HAP-1 (cell line): ENCODE measurements around the gene AUTS2.

Source experiments
- DNase-seq, 2 experiments: peaks; one replicate each; pipeline ENCODE4 v3.0.0-alpha.2; 2016 to 2020; ENCODE audit warnings: low spot score in 2 of 2
- H3K27me3 ChIP-seq: fragments of 250-450 bp; sonication (Bioruptor Pico); 2 replicates; pipeline ENCODE4 v1.5.1; 2020; ENCODE audit warnings: low read depth, mild to moderate bottlenecking, moderate library complexity
- H3K36me3 ChIP-seq: fragments of 250-450 bp; sonication (Bioruptor Pico); replicated peaks from 2 replicates; pipeline ENCODE4 v1.5.1; 2020; ENCODE audit warnings: mild to moderate bottlenecking
- H3K4me1 ChIP-seq: fragments of 250-450 bp; sonication (Bioruptor Pico); 2 replicates; pipeline ENCODE4 v1.5.1; 2020; ENCODE audit warnings: mild to moderate bottlenecking
- H3K4me3 ChIP-seq: fragments of 250-450 bp; sonication (Bioruptor Pico); 2 replicates; pipeline ENCODE4 v1.5.1; 2020; ENCODE audit warnings: mild to moderate bottlenecking, moderate library complexity
- H3K9me3 ChIP-seq: fragments of 250-450 bp; sonication (Bioruptor Pico); 2 replicates; pipeline ENCODE4 v1.5.1; 2020; ENCODE audit warnings: mild to moderate bottlenecking, moderate library complexity
- in situ Hi-C: fragments of 300-500 bp; cut with MboI; formaldehyde crosslinking; loops from 3 replicates; pipeline ENCODE4 v1.14.3; 2020; ENCODE audit warnings: low sequenced_read_pairs, inconsistent platforms, mixed read lengths

The AUTS2 gene

GRCh38 chr7:70829221-70830059, 1231.2 kb downstream of the AUTS2 start:
- no peak overlapping the region for H3K4me3 ChIP-seq
- no peaks in the 10 kb centered on the region for H3K4me1 ChIP-seq
- peak; percentile 43 to 82 for DNase-seq
- H3K27me3 ChIP-seq = 0 out of 2 replicates have a peak, but pooled peaks cover 3% of the 10 kb centered on the region
- no peaks in the 10 kb centered on the region for H3K36me3 ChIP-seq
- in situ Hi-C loops = no loop called here
- H3K9me3 ChIP-seq = no peaks in the 10 kb centered on the region

- Histone ChIP-seq H3K4me1 (no peaks in the 10 kb centered on the region), H3K9me3 (no peaks in the 10 kb centered on the region), H3K27me3 (0 out of 2 replicates have a peak, but pooled peaks cover 3% of the 10 kb centered on the region), H3K36me3 (no peaks in the 10 kb centered on the region), H3K4me3 (no peak overlapping the region)
- no peak for DNase-seq
- in situ Hi-C loops = no loop called here
Measured at GRCh38 chr7:70830060-70830395, 1231.8 kb downstream of the AUTS2 start.

- H3K4me1 ChIP-seq = no peaks in the 10 kb centered on the region
- no peaks in the 10 kb centered on the region for H3K36me3 ChIP-seq
- in situ Hi-C loops = no loop called here
- H3K9me3 ChIP-seq = no peaks in the 10 kb centered on the region
- 0 out of 2 replicates have a peak, but pooled peaks cover 3% of the 10 kb centered on the region for H3K27me3 ChIP-seq
- H3K4me3 ChIP-seq = no peak overlapping the region
- no peak for DNase-seq
Measured at GRCh38 chr7:70830426-70830825, 1232.2 kb downstream of the AUTS2 start.

- in situ Hi-C loops = no loop called here
- Histone ChIP-seq H3K9me3 (no peaks in the 10 kb centered on the region), H3K4me1 (no peaks in the 10 kb centered on the region), H3K27me3 (0 out of 2 replicates have a peak, but pooled peaks cover 3% of the 10 kb centered on the region), H3K36me3 (no peaks in the 10 kb centered on the region), H3K4me3 (no peak overlapping the region)
- DNase-seq = no peak
Measured at GRCh38 chr7:70833726-70834125, 1235.5 kb downstream of the AUTS2 start.

GRCh38 chr7:70834424-70834823, 1236.1 kb downstream of the AUTS2 start:
- Histone ChIP-seq H3K4me3 (no peak overlapping the region), H3K27me3 (0 out of 2 replicates have a peak, but pooled peaks cover under 1% of the 10 kb centered on the region), H3K36me3 (no peaks in the 10 kb centered on the region), H3K9me3 (no peaks in the 10 kb centered on the region), H3K4me1 (no peaks in the 10 kb centered on the region)
- in situ Hi-C loops = no loop called here
- no peak for DNase-seq

- in situ Hi-C loops = no loop called here
- no peak for DNase-seq
- Histone ChIP-seq H3K4me3 (no peak overlapping the region), H3K36me3 (no peaks in the 10 kb centered on the region), H3K4me1 (no peaks in the 10 kb centered on the region), H3K27me3 (no peaks in the 10 kb centered on the region), H3K9me3 (no peaks in the 10 kb centered on the region)
Measured at GRCh38 chr7:70835658-70836057, 1237.4 kb downstream of the AUTS2 start.

- Histone ChIP-seq H3K4me3 (no peak overlapping the region), H3K4me1 (no peaks in the 10 kb centered on the region), H3K36me3 (no peaks in the 10 kb centered on the region), H3K27me3 (no peaks in the 10 kb centered on the region), H3K9me3 (no peaks in the 10 kb centered on the region)
- no peak for DNase-seq
- in situ Hi-C loops = no loop called here
Measured at GRCh38 chr7:70836279-70836678, 1238.0 kb downstream of the AUTS2 start.

GRCh38 chr7:70836946-70837345, 1238.7 kb downstream of the AUTS2 start:
- H3K4me3 ChIP-seq = no peak overlapping the region
- in situ Hi-C loops = no loop called here
- no peaks in the 10 kb centered on the region for H3K36me3 ChIP-seq
- no peaks in the 10 kb centered on the region for H3K27me3 ChIP-seq
- no peak for DNase-seq
- H3K4me1 ChIP-seq = no peaks in the 10 kb centered on the region
- H3K9me3 ChIP-seq = no peaks in the 10 kb centered on the region

GRCh38 chr7:70837589-70837988, 1239.3 kb downstream of the AUTS2 start:
- Histone ChIP-seq H3K27me3 (no peaks in the 10 kb centered on the region), H3K4me1 (no peaks in the 10 kb centered on the region), H3K36me3 (no peaks in the 10 kb centered on the region), H3K9me3 (no peaks in the 10 kb centered on the region), H3K4me3 (no peak overlapping the region)
- in situ Hi-C loops = no loop called here
- DNase-seq = no peak

GRCh38 chr7:70838292-70838907, 1240.1 kb downstream of the AUTS2 start:
- no peak for DNase-seq
- Histone ChIP-seq H3K36me3 (no peaks in the 10 kb centered on the region), H3K4me1 (no peaks in the 10 kb centered on the region), H3K27me3 (no peaks in the 10 kb centered on the region), H3K4me3 (no peak overlapping the region), H3K9me3 (no peaks in the 10 kb centered on the region)
- in situ Hi-C loops = no loop called here
